Measurements from ENCODE around the gene KCNMA1.

The KCNMA1 gene

GRCh38 chr10:77165445-77166208 lies 472.0 kb downstream of the KCNMA1 start:
- Histone ChIP-seq H3K79me1 (ENCODE audit: low read length) (no peaks in the 10 kb centered on the region), H2BK15ac (replicated peaks; ENCODE audit: low read depth) (no peak overlapping the region), H3K23ac (ENCODE audit: low read length) (no peak overlapping the region), H3K4me3 (ENCODE audit: low read length) (no peak overlapping the region), H3K79me2 (ENCODE audit: control insufficient read depth, insufficient read depth, low read length) (no peaks in the 10 kb centered on the region), H3K4me1 (ENCODE audit: control insufficient read depth, low read depth, low read length) (no peaks in the 10 kb centered on the region), H3K27me3 (ENCODE audit: insufficient read depth, low read length, poor library complexity) (no peaks in the 10 kb centered on the region), H3K27ac (ENCODE audit: low read depth, low read length) (no peak overlapping the region), H2BK5ac (ENCODE audit: low read length) (no peak overlapping the region), H3K4me2 (ENCODE audit: low read length) (no peak overlapping the region), H3K9ac (ENCODE audit: low read length) (no peak overlapping the region), H3K18ac (ENCODE audit: low read length) (no peak overlapping the region), H2BK120ac (ENCODE audit: low read depth, low read length) (no peak overlapping the region), H3K56ac (ENCODE audit: low read length) (no peak overlapping the region), H3K36me3 (ENCODE audit: control insufficient read depth, insufficient read depth, low read length) (no peaks in the 10 kb centered on the region), H4K5ac (ENCODE audit: low read length) (no peak overlapping the region), H2AK5ac (ENCODE audit: low read length) (no peak overlapping the region), H3K4ac (ENCODE audit: low read depth, low read length) (no peak overlapping the region), H4K8ac (ENCODE audit: low read depth, low read length) (no peak overlapping the region)
- peak; percentile 80 for DNase-seq
- WGBS (ENCODE audit: extremely low coverage, insufficient coverage, low lambda C conversion rate), result no CpG with 5 or more reads among the region's 13 CpGs

GRCh38 chr10:77164616-77165311 lies 472.8 kb downstream of the KCNMA1 start:
- Histone ChIP-seq H3K4me1 (ENCODE audit: control insufficient read depth, low read depth, low read length) (no peaks in the 10 kb centered on the region), H2AK5ac (ENCODE audit: low read length) (no peak overlapping the region), H3K27me3 (ENCODE audit: insufficient read depth, low read length, poor library complexity) (no peaks in the 10 kb centered on the region), H2BK15ac (replicated peaks; ENCODE audit: low read depth) (no peak overlapping the region), H3K4me2 (ENCODE audit: low read length) (no peak overlapping the region), H3K9ac (ENCODE audit: low read length) (no peak overlapping the region), H3K23ac (ENCODE audit: low read length) (no peak overlapping the region), H2BK120ac (ENCODE audit: low read depth, low read length) (no peak overlapping the region), H3K56ac (ENCODE audit: low read length) (no peak overlapping the region), H2BK5ac (ENCODE audit: low read length) (no peak overlapping the region), H4K5ac (ENCODE audit: low read length) (no peak overlapping the region), H3K79me1 (ENCODE audit: low read length) (no peaks in the 10 kb centered on the region), H3K79me2 (ENCODE audit: control insufficient read depth, insufficient read depth, low read length) (no peaks in the 10 kb centered on the region), H3K4ac (ENCODE audit: low read depth, low read length) (no peak overlapping the region), H3K36me3 (ENCODE audit: control insufficient read depth, insufficient read depth, low read length) (no peaks in the 10 kb centered on the region), H3K27ac (ENCODE audit: low read depth, low read length) (no peak overlapping the region), H3K18ac (ENCODE audit: low read length) (no peak overlapping the region), H3K4me3 (ENCODE audit: low read length) (no peak overlapping the region), H4K8ac (ENCODE audit: low read depth, low read length) (no peak overlapping the region)
- no peak for DNase-seq
- WGBS (ENCODE audit: extremely low coverage, insufficient coverage, low lambda C conversion rate), result no CpG with 5 or more reads among the region's 5 CpGs

- no peaks in the 10 kb centered on the region for H3K4me1 ChIP-seq (ENCODE audit: control insufficient read depth, low read depth, low read length)
- no peak overlapping the region for H3K4me2 ChIP-seq (ENCODE audit: low read length)
- no peaks in the 10 kb centered on the region for H3K79me2 ChIP-seq (ENCODE audit: control insufficient read depth, insufficient read depth, low read length)
- no peak overlapping the region for H3K4me3 ChIP-seq (ENCODE audit: low read length)
- H2AK5ac ChIP-seq (ENCODE audit: low read length), result no peak overlapping the region
- H2BK120ac ChIP-seq (ENCODE audit: low read depth, low read length), result no peak overlapping the region
- no peaks in the 10 kb centered on the region for H3K27me3 ChIP-seq (ENCODE audit: insufficient read depth, low read length, poor library complexity)
- peak; percentile 17 for DNase-seq
- H3K36me3 ChIP-seq (ENCODE audit: control insufficient read depth, insufficient read depth, low read length), result no peaks in the 10 kb centered on the region
- no peak overlapping the region for H2BK15ac ChIP-seq (replicated peaks; ENCODE audit: low read depth)
- H3K27ac ChIP-seq (ENCODE audit: low read depth, low read length), result no peak overlapping the region
- no peak overlapping the region for H4K5ac ChIP-seq (ENCODE audit: low read length)
- H3K56ac ChIP-seq (ENCODE audit: low read length), result no peak overlapping the region
- no peak overlapping the region for H4K8ac ChIP-seq (ENCODE audit: low read depth, low read length)
- no peak overlapping the region for H3K9ac ChIP-seq (ENCODE audit: low read length)
- no peak overlapping the region for H3K23ac ChIP-seq (ENCODE audit: low read length)
- H3K79me1 ChIP-seq (ENCODE audit: low read length), result no peaks in the 10 kb centered on the region
- no peak overlapping the region for H2BK5ac ChIP-seq (ENCODE audit: low read length)
- no peak overlapping the region for H3K4ac ChIP-seq (ENCODE audit: low read depth, low read length)
- H3K18ac ChIP-seq (ENCODE audit: low read length), result no peak overlapping the region
- WGBS (ENCODE audit: extremely low coverage, insufficient coverage, low lambda C conversion rate), result no CpG with 5 or more reads among the region's 4 CpGs
These were observed 473.8 kb downstream of the KCNMA1 start for GRCh38 chr10:77163670-77164348.

- WGBS (ENCODE audit: extremely low coverage, insufficient coverage, low lambda C conversion rate), result no CpG with 5 or more reads among the region's 4 CpGs
- DNase-seq, result no peak
- Histone ChIP-seq H3K18ac (ENCODE audit: low read length) (no peak overlapping the region), H4K5ac (ENCODE audit: low read length) (no peak overlapping the region), H3K27ac (ENCODE audit: low read depth, low read length) (no peak overlapping the region), H2BK15ac (replicated peaks; ENCODE audit: low read depth) (no peak overlapping the region), H3K23ac (ENCODE audit: low read length) (no peak overlapping the region), H3K4me2 (ENCODE audit: low read length) (no peak overlapping the region), H4K8ac (ENCODE audit: low read depth, low read length) (no peak overlapping the region), H2BK120ac (ENCODE audit: low read depth, low read length) (no peak overlapping the region), H2BK5ac (ENCODE audit: low read length) (no peak overlapping the region), H3K79me1 (ENCODE audit: low read length) (no peaks in the 10 kb centered on the region), H3K79me2 (ENCODE audit: control insufficient read depth, insufficient read depth, low read length) (no peaks in the 10 kb centered on the region), H3K27me3 (ENCODE audit: insufficient read depth, low read length, poor library complexity) (no peaks in the 10 kb centered on the region), H3K4me1 (ENCODE audit: control insufficient read depth, low read depth, low read length) (no peaks in the 10 kb centered on the region), H3K56ac (ENCODE audit: low read length) (no peak overlapping the region), H3K4ac (ENCODE audit: low read depth, low read length) (no peak overlapping the region), H3K4me3 (ENCODE audit: low read length) (no peak overlapping the region), H3K9ac (ENCODE audit: low read length) (no peak overlapping the region), H2AK5ac (ENCODE audit: low read length) (no peak overlapping the region), H3K36me3 (ENCODE audit: control insufficient read depth, insufficient read depth, low read length) (no peaks in the 10 kb centered on the region)
These were observed 474.9 kb downstream of the KCNMA1 start for GRCh38 chr10:77162697-77163096.

GRCh38 chr10:77160679-77161078 lies 476.9 kb downstream of the KCNMA1 start:
- no peak overlapping the region for H4K8ac ChIP-seq (ENCODE audit: low read depth, low read length)
- no peak overlapping the region for H2BK5ac ChIP-seq (ENCODE audit: low read length)
- WGBS (ENCODE audit: extremely low coverage, insufficient coverage, low lambda C conversion rate), result no CpG with 5 or more reads among the region's 1 CpG
- H2AK5ac ChIP-seq (ENCODE audit: low read length), result no peak overlapping the region
- no peak overlapping the region for H3K4me2 ChIP-seq (ENCODE audit: low read length)
- no peak overlapping the region for H3K4ac ChIP-seq (ENCODE audit: low read depth, low read length)
- no peaks in the 10 kb centered on the region for H3K79me2 ChIP-seq (ENCODE audit: control insufficient read depth, insufficient read depth, low read length)
- H4K5ac ChIP-seq (ENCODE audit: low read length), result no peak overlapping the region
- no peak overlapping the region for H2BK15ac ChIP-seq (replicated peaks; ENCODE audit: low read depth)
- no peaks in the 10 kb centered on the region for H3K79me1 ChIP-seq (ENCODE audit: low read length)
- no peak overlapping the region for H3K56ac ChIP-seq (ENCODE audit: low read length)
- DNase-seq, result no peak
- no peak overlapping the region for H3K23ac ChIP-seq (ENCODE audit: low read length)
- H3K4me3 ChIP-seq (ENCODE audit: low read length), result no peak overlapping the region
- H3K36me3 ChIP-seq (ENCODE audit: control insufficient read depth, insufficient read depth, low read length), result no peaks in the 10 kb centered on the region
- H2BK120ac ChIP-seq (ENCODE audit: low read depth, low read length), result no peak overlapping the region
- H3K18ac ChIP-seq (ENCODE audit: low read length), result no peak overlapping the region
- no peak overlapping the region for H3K9ac ChIP-seq (ENCODE audit: low read length)
- H3K27me3 ChIP-seq (ENCODE audit: insufficient read depth, low read length, poor library complexity), result no peaks in the 10 kb centered on the region
- no peaks in the 10 kb centered on the region for H3K4me1 ChIP-seq (ENCODE audit: control insufficient read depth, low read depth, low read length)
- no peak overlapping the region for H3K27ac ChIP-seq (ENCODE audit: low read depth, low read length)

Data from mesendoderm (in vitro differentiated cells).